ENCODE data around the gene CDH12. TPM values are rescaled to one million over a fixed set of nuclear protein-coding genes. Genes with fewer than 3 reads are reported as not detected.

Gene CDH12
- total and polyA plus RNA-seq, 2 donors (not counting 3 experiments of a cell fraction or from before 2014, with no cell fraction given) = 0.03 TPM; not detected in 1

- no TSS peak for BruUV-seq (replicated peaks)
- Histone ChIP-seq H3K27ac (ENCODE audit: insufficient read depth, low read depth, low read length) (no peak overlapping the region), H3K79me2 (ENCODE audit: control insufficient read depth, insufficient read depth, low read length) (no peaks in the 10 kb centered on the region), H3K36me3 (ENCODE audit: control insufficient read depth in 2 of 2, extremely low read depth in 1 of 2, insufficient read depth in 2 of 2, low read length in 2 of 2) (no peaks in the 10 kb centered on the region), H3K9ac (replicated peaks; ENCODE audit: extremely low read depth, insufficient read depth, low read length) (no peak overlapping the region), H2AFZ (ENCODE audit: low read depth, low read length) (no peak overlapping the region), H3K9me3 (replicated peaks; ENCODE audit: control insufficient read depth, insufficient read depth, low read length) (no peaks in the 10 kb centered on the region), H3K27me3 (ENCODE audit: control insufficient read depth in 2 of 2, insufficient read depth in 2 of 2, low read length in 2 of 2) (no peaks in the 10 kb centered on the region), H3K4me3 (replicated peaks in 1 of 3; ENCODE audit: insufficient read depth in 1 of 3, low read depth in 1 of 3, low read length in 3 of 3) (no peak overlapping the region), H3K9me1 (replicated peaks; ENCODE audit: control insufficient read depth, extremely low read depth, insufficient read depth, low read length) (no peaks in the 10 kb centered on the region), H4K20me1 (replicated peaks; ENCODE audit: control insufficient read depth, extremely low read depth, insufficient read depth, low read length) (no peaks in the 10 kb centered on the region), H3K4me2 (ENCODE audit: insufficient read depth, low read length) (no peak overlapping the region), H3K4me1 (ENCODE audit: control insufficient read depth, extremely low read depth, insufficient read depth, low read length) (no peaks in the 10 kb centered on the region)
- TF ChIP-seq POLR2A (IDR thresholded peaks at IDR 0.05; ENCODE audit: low read depth, low read length) (no peak), EZH2 (IDR thresholded peaks at IDR 0.05; ENCODE audit: borderline replicate concordance, low read depth, low read length, severe bottlenecking) (no peak), MYC (IDR thresholded peaks at IDR 0.05; ENCODE audit: low read depth, low read length) (no peak), JUN (IDR thresholded peaks at IDR 0.05; ENCODE audit: borderline replicate concordance, insufficient read depth, insufficient read length, low read depth) (no peak), POLR2AphosphoS5 (IDR thresholded peaks at IDR 0.05; ENCODE audit: insufficient read depth, low read depth, low read length) (no peak), GATA2 (IDR thresholded peaks at IDR 0.05; ENCODE audit: insufficient read depth, insufficient read length, low read depth, low read length) (no peak), FOS (IDR thresholded peaks at IDR 0.05; ENCODE audit: borderline replicate concordance, insufficient read depth, low read length) (no peak), CTCF (IDR thresholded peaks at IDR 0.05; ENCODE audit: extremely low read depth in 1 of 2, insufficient read depth in 1 of 2, low read depth in 1 of 2, low read length in 2 of 2) (no peak), MAX (IDR thresholded peaks at IDR 0.05; ENCODE audit: insufficient read depth, insufficient read length) (no peak)
- no peak for FAIRE-seq
- POLR2A ChIA-PET = no interaction called here
- no peak for DNase-seq (ENCODE audit: low read depth, low spot score)
- dilution Hi-C loops (cut with MboI; ENCODE audit: extremely low pct_ligation_motif_present, low sequenced_read_pairs) = no loop called here
- CTCF ChIA-PET = no interaction called here
- intact Hi-C loops (cut with micrococcal nuclease) = no loop called here
Observed at GRCh38 chr5:22554475-22554874, 298.7 kb downstream of the CDH12 start.

Data from endothelial cell of umbilical vein (primary cell).